ENCODE data around the gene HSPA12A.

- TF ChIP-seq POLR2A (IDR thresholded peaks at IDR 0.05) (no peak), CTCF (IDR thresholded peaks at IDR 0.05) (no peak), POLR2AphosphoS5 (IDR thresholded peaks at IDR 0.05) (no peak), EP300 (IDR thresholded peaks at IDR 0.05) (no peak)
These were observed 39.1 kb upstream of the HSPA12A start for GRCh38 chr10:116781370-116781884.

All from sigmoid colon (tissue), 4 donors.